OCI-LY7 (cell line): ENCODE measurements around the gene ADCY5. TPM values are rescaled to one million over a fixed set of nuclear protein-coding genes. Genes with fewer than 3 reads are reported as not detected.

Experiments
- BruUV-seq: library from RNA; stranded (reverse); fragments of 400-500 nt; replicated peaks from 2 replicates; lab custom pipeline; 2021; lab: Mats Ljungman, UMichigan
- CTCF ChIA-PET: fragments of 300-600 bp; sonication (Branson Sonifier 250); formaldehyde crosslinking; loops from one replicate; lab custom pipeline; 2022; ENCODE audit warnings: antibody characterized with exemption; ENCODE audit not compliant: unreplicated experiment; lab: Charles Lee
- POLR2A ChIA-PET: fragments of 300-600 bp; sonication (Branson Sonifier 250); formaldehyde crosslinking; loops from one replicate; lab custom pipeline; 2022; ENCODE audit warnings: antibody characterized with exemption; lab: Charles Lee
- DNase-seq: peaks from one replicate; pipeline ENCODE4 v3.0.0-alpha.2; 2015; ENCODE audit warnings: low spot score
- H2AFZ ChIP-seq: fragments of 200-600 bp; sonication (generic), shearing (Covaris generic); 2 replicates; pipeline ENCODE4 v1.6.1; 2014; ENCODE audit warnings: mild to moderate bottlenecking, antibody characterized with exemption, low read length, moderate library complexity
- H3K27ac ChIP-seq: fragments of 200-600 bp; sonication (generic); 2 replicates; pipeline ENCODE4 v1.5.1; 2014; ENCODE audit warnings: mixed run types, low read depth, mild to moderate bottlenecking, moderate library complexity, low read length, inconsistent platforms; ENCODE audit not compliant: poor library complexity, severe bottlenecking
- H3K36me3 ChIP-seq: fragments of 200-600 bp; sonication (generic); 2 replicates; pipeline ENCODE4 v1.6.1; 2014; ENCODE audit warnings: mild to moderate bottlenecking, antibody characterized with exemption, low read length, moderate library complexity, mixed read lengths; ENCODE audit not compliant: insufficient read depth
- H3K4me1 ChIP-seq: fragments of 200-600 bp; sonication (generic); 2 replicates; pipeline ENCODE4 v1.5.1; 2014; ENCODE audit warnings: mild to moderate bottlenecking, low read length; ENCODE audit not compliant: insufficient read depth, poor library complexity, severe bottlenecking
- H3K4me2 ChIP-seq: fragments of 200-600 bp; sonication (generic); 2 replicates; pipeline ENCODE4 v1.6.1; 2014; ENCODE audit warnings: mild to moderate bottlenecking, low read length
- H3K4me3 ChIP-seq: fragments of 200-600 bp; sonication (generic); 2 replicates; pipeline ENCODE4 v1.5.1; 2014; ENCODE audit warnings: mild to moderate bottlenecking, low read depth, low read length; ENCODE audit not compliant: poor library complexity, severe bottlenecking
- H3K79me2 ChIP-seq: fragments of 200-600 bp; sonication (generic); 2 replicates; pipeline ENCODE4 v1.6.1; 2016; ENCODE audit warnings: low read depth, mild to moderate bottlenecking, low read length, moderate library complexity, mixed read lengths; ENCODE audit not compliant: insufficient read depth
- H3K9me2 ChIP-seq: fragments of 200-600 bp; sonication (generic); 2 replicates; pipeline ENCODE4 v1.6.1; 2016; ENCODE audit warnings: mild to moderate bottlenecking, low read length, mixed read lengths; ENCODE audit not compliant: insufficient read depth
- H3K9me3 ChIP-seq: fragments of 200-600 bp; sonication (generic); 2 replicates; pipeline ENCODE4 v1.6.1; 2014; ENCODE audit warnings: mild to moderate bottlenecking, mixed run types, low read length, mixed read lengths
- H4K20me1 ChIP-seq: fragments of 200-600 bp; sonication (generic); 2 replicates; pipeline ENCODE4 v1.6.1; 2014; ENCODE audit warnings: mild to moderate bottlenecking, antibody characterized with exemption, low read length, moderate library complexity, mixed read lengths; ENCODE audit not compliant: insufficient read depth
- CTCF ChIP-seq: fragments of 200-600 bp; sonication (generic); conservative IDR thresholded peaks from 2 replicates; pipeline ENCODE4 v1.5.1; 2014; ENCODE audit warnings: mild to moderate bottlenecking, antibody characterized with exemption, low read length, moderate library complexity, mixed read lengths
- EZH2phosphoT487 ChIP-seq: fragments of 200-600 bp; sonication (generic); IDR thresholded peaks from 2 replicates; pipeline ENCODE4 v1.6.1; 2018; ENCODE audit warnings: low read depth, borderline replicate concordance, mild to moderate bottlenecking, mixed run types, antibody characterized with exemption, low read length, moderate library complexity, mixed read lengths
- intact Hi-C: fragments of 100-400 bp; cut with micrococcal nuclease; formaldehyde crosslinking; loops from one replicate; pipeline ENCODE4 v1.10.0; 2022; ENCODE audit not compliant: unreplicated experiment
- total RNA-seq, 2 experiments: library from RNA; depleted of rRNA in 1 of 2; stranded (reverse); fragments of >200 nt in 1 of 2; shearing (Covaris generic) in 1 of 2; gene quantifications; 2 replicates each; pipeline ENCODE4 v1.2.3, GENCODE V29; 2014 to 2022

Gene ADCY5
- total RNA-seq, 2 experiments from 2014 or later, result 0.03 to 0.63 TPM

GRCh38 chr3:123394391-123395020 lies 54.4 kb downstream of the ADCY5 start:
- H4K20me1 ChIP-seq, result no peaks in the 10 kb centered on the region
- TF ChIP-seq EZH2phosphoT487, result no peak
- no peak for TF ChIP-seq CTCF
- H2AFZ ChIP-seq, result no peak overlapping the region
- no peaks in the 10 kb centered on the region for H3K4me1 ChIP-seq
- ChIA-PET POLR2A (no interaction called here), CTCF (no interaction called here)
- no TSS peak for BruUV-seq
- no peaks in the 10 kb centered on the region for H3K79me2 ChIP-seq
- no peaks in the 10 kb centered on the region for H3K36me3 ChIP-seq
- H3K9me3 ChIP-seq, result no peaks in the 10 kb centered on the region
- no peaks in the 10 kb centered on the region for H3K9me2 ChIP-seq
- H3K4me2 ChIP-seq, result no peak overlapping the region
- no peak for DNase-seq
- intact Hi-C loops, result no loop called here
- no peak overlapping the region for H3K4me3 ChIP-seq
- H3K27ac ChIP-seq, result no peak overlapping the region

GRCh38 chr3:123392871-123393620 lies 55.8 kb downstream of the ADCY5 start:
- Histone ChIP-seq H2AFZ (no peak overlapping the region), H3K9me3 (no peaks in the 10 kb centered on the region), H4K20me1 (no peaks in the 10 kb centered on the region), H3K9me2 (no peaks in the 10 kb centered on the region), H3K4me3 (no peak overlapping the region), H3K36me3 (no peaks in the 10 kb centered on the region), H3K27ac (no peak overlapping the region), H3K4me1 (no peaks in the 10 kb centered on the region), H3K4me2 (no peak overlapping the region), H3K79me2 (no peaks in the 10 kb centered on the region)
- CTCF ChIA-PET, result no interaction called here
- no TSS peak for BruUV-seq
- intact Hi-C loops, result no loop called here
- DNase-seq, result no peak
- POLR2A ChIA-PET, result interaction anchor here (0.5 kb wide), 1 partner anchor 408 kb away, joined by 4 read pairs; no protein-coding TSS in a partner anchor
- TF ChIP-seq CTCF, result no peak
- no peak for TF ChIP-seq EZH2phosphoT487

- DNase-seq, result no peak
- H4K20me1 ChIP-seq, result no peaks in the 10 kb centered on the region
- no peaks in the 10 kb centered on the region for H3K9me3 ChIP-seq
- no peaks in the 10 kb centered on the region for H3K9me2 ChIP-seq
- TF ChIP-seq CTCF, result no peak
- TF ChIP-seq EZH2phosphoT487, result no peak
- H3K36me3 ChIP-seq, result no peaks in the 10 kb centered on the region
- no TSS peak for BruUV-seq
- H3K4me1 ChIP-seq, result no peaks in the 10 kb centered on the region
- intact Hi-C loops, result no loop called here
- H3K4me2 ChIP-seq, result no peak overlapping the region
- no peak overlapping the region for H3K4me3 ChIP-seq
- no peak overlapping the region for H3K27ac ChIP-seq
- CTCF ChIA-PET, result no interaction called here
- POLR2A ChIA-PET, result no interaction called here
- no peak overlapping the region for H2AFZ ChIP-seq
- H3K79me2 ChIP-seq, result no peaks in the 10 kb centered on the region
These were observed 56.5 kb downstream of the ADCY5 start for GRCh38 chr3:123392368-123392767.
